GM19324 (cell line): ENCODE results near the gene INF2.

Source experiments
- ATAC-seq: cut with Tn5 transposase; IDR thresholded peaks from one replicate; pipeline ENCODE4 v1.9.1; 2021; ENCODE audit warnings: mild to moderate bottlenecking, moderate library complexity; ENCODE audit not compliant: unreplicated experiment, low FRiP score

INF2 gene

DNA sequence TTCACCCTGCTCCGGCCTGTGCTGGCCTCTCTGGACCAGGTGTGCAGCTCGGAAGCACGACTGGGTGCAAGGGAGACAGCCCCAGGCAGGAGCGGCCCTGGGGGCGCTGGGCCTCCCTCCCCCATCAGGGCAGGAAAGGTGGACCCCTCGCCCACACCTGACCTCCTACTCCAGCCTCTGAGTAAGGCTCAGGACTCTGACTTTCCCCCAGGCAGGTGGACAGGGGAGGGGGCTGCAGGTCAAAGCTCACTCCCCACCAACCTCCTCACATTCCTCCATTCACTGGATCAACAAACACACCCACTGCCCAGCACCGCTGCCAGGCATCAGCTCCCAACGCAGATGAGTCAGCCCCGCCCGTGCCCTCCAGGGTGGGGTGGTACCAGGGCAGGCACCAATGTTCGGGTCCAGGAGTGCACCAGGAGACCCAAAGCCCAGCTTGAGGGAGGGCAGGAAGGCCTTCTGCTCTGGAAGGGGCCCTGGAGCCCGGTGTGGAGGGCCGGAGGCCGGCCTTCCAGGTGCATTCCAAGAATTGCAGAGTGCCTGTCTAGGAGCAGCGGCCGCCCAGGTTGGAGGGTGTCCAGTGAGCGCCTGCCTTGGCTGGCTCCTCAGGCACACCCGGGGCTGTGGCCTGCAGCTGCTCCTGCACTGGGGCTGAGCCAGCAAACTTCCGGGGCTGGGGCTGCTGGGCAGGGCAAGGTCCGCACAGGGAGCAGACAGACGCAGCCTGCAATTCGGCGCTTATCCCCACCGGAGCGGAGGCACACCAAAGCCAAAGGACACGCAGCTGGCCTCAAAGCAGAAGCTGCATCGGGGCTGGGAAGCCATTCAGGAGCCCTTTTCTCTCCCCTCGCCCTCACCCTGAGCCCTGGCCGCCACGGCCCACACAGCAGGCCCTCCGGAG lies 1.6 kb upstream of the INF2 start:
- ATAC-seq, result no peak

DNA sequence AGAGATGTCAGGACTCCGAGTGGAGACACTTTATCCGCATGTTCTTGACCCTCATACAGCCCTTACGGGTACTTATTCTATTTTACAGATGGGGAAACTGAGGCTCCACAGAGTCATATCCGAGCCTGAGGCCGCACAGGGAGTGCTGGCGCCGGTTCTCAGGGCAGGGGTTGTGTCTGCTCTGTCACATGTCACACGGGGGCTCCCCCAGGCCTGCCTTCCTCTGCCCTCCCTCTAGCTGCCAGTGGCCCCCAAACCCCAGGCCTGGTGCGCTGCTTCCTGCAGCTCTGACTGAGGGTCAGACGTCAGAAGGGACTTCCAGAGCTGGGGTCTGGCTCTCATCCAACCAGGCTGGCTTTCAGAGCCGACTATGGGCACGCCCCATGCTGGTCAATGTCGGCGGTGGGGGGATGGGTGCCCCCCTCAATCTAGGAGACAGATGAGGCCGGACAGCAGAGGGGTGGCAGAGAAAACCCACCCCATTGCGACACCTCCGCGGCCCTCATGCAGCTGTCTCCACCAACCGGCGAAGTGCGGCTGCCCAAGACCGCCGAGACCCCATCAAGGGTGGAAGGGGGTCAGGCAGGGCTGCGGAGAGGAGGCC lies 811 bp upstream of the INF2 start:
- no peak for ATAC-seq

DNA sequence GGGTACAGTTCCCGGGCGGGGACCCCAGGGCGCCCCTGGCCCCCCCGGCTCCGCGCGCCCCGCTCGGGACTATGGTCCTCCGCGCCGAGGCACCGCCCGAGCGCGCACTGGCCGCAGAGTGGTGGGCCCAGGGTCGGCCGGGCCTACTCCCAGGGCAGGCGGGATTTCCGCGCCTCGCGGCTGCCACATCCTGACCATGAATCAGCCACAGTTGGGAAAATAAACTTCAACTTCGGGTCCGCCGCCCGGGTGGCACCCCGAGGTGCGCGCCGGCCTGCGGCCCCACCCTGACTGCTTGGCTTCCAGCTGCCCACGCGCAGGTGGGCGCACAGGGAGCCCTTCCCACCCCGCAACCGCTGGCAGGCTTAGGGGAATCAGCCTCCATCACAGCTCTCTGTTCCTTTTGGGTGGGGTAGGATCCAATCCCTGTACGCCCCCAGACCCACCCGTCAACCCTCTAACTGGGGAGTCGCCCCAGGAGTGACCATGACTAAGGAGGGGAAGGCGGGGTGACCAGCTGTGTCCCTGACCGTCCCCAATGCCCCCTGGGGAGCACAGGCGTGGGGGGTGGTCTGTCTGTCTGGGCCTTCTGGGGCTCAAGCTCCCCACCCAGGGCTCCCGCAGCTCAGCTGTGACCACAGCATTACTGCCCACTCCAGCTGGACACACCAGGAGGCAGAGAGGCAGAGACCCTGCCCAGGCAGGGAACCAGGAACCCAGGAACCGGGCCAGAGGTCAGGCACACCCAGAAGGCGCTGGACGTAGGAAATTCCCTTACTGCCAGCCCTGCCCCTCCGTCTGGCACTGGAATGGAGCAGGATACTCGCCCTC lies 678 bp downstream of the INF2 start:
- ATAC-seq, result no peak

DNA sequence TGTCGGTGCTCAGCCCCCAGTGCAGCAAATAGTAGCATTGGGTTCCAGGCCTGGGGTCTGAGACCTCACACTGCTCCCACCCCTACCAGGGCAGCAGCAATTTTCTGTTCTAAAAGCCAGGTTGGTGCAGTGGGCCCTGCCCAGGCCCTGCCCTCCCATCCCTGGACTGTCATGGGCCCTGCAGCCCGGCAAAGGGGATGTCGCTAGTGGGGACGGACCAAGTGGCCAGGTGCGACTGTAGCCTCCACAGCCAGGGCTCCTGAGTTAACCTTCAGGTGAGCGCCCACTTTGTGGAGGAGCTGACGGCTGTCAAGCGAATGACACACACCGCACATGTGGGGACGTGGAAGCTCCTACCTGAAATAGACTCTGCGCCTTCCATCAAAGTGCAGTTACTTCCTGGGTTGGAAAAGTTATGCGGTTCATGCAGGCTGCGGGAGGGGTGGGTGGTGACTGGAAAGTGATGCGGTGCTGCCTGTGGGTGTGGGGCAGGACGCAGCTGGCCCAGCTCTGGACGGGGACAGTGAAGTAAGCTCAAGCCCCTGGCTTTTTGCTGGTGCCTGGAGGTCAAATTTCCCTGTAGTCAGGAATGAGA lies 1.5 kb downstream of the INF2 start:
- no peak for ATAC-seq

DNA sequence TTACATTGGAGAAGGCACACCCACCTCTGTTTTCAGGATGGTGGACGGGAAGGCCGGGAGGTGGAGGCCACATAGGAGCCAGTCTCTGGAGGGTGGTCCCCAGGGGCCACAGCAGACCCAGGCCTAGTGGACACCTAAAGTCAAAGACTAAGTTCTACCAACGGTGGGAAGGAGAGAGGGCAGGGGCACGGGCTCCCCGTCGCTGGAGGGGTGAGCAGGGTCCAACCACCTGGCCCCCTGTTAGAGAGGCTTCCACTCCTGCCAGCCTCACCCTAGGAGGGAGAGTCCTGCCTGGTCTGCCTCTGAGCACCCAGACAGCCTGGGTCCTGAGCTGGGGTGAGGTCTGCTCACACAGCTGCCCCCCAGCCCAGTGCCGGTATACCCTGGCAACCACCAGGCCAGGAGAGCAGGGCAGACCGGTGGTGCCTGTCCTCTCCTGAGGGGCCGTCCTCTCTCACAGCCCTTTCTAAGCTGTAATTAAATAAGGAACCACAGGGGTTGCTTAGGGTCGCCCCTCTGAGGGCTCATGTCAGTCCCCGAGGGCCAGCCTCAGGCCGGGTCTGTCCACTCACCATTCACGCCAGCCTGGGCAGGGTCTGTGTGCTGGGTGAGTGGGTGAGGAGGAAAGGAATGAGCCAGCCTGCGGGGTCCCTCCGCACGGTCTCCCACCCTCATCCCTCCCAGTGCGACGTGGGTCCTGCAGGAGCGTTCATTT lies 2.3 kb downstream of the INF2 start:
- no peak for ATAC-seq

DNA sequence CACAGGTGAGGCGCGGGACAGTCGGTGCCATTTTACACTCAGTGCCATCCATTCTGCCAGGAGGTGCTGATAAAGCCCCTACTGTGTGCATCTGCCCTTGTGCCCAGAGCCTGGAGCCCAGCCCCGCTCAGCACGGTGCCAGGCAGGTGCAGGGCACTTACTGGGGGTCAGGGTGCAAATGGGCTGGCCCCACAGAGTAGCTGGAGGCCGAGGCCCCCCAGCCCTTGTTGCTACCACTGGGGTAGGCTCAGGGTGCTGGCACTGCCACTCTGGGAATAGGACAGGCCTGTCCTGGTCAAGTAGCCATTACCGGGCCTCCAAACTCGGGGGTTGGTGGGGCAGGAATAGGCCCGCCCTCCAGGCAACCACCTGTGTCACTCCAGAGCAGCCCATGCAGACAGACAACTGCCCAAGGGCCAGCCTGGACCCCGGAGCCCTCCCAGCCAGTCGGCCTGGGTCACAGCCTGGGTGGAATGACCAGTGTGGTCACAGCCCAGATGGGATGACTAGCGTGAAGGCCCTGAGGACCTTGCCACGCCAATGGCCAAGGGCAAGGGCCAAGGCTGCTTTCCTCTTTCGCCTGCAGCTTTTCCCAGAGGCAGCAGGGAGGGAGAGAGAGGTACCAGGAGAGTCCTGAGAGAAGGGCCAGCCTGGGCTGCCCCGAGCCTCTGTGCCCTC lies 3.0 kb downstream of the INF2 start:
- ATAC-seq, result no peak

DNA sequence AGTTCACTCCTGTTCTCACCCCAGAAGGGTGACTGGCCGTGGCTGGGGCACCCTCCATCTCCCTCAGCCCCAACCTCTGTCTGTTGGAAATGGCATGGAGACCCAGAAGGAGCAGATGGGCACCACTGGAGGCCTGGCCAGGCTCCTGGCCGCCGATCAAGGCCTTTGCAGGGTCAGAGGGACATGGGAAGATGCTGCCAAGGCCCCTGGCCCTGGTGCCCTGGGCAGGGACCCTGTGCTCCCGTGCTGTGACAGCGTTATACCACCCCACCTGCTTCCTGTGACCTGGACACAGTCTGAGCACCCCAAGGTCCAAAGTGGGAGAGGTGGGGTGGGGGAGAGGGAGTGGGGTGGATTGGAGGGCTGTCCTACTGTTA lies 3.5 kb downstream of the INF2 start:
- ATAC-seq, result no peak

DNA sequence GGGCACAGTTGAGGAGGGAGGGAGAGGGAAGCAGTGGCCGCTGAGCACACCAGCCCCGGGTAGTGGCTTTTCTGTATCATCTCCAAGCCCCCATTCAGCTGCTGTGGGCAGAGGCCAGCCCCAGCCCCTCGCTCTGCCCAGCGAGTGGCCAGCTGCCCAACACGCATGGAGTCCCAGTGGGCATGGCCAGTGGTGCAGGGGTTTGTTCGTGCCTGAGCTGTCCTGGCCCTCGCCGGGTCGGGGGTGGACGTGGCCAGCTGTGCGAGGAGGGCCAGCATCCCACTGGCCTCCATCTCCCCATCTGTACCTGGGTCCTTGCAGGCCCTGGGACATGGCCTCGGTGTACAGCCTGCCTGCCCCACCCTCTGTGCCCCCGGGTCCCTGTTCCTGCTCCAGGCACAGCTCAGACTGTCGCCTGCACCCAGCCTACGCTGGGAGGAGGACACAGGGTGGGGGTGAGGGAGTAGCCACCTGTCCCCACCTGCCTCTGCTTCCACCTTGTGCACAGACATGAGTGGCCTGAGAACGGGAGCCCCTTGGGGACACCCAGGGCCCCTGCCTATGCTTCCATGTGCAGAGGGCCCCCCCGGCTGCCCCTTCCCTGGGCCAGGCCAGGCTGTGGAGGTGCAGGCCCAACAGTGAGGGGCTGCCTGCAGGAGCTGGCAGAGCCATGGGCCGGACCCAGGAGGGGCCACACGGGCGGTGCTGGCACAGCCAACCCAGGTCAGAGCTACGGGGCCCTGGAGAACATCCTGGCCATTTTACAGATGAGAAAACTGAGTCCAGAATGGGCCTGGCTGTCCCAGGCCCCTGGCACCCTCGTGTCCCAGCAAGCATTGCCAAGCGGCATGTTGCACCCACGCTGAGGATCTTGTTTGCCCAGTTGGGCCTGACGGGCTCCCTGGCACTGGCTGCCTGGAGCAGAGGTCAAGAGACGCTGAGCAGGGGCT lies 4.3 kb downstream of the INF2 start:
- ATAC-seq, result no peak

DNA sequence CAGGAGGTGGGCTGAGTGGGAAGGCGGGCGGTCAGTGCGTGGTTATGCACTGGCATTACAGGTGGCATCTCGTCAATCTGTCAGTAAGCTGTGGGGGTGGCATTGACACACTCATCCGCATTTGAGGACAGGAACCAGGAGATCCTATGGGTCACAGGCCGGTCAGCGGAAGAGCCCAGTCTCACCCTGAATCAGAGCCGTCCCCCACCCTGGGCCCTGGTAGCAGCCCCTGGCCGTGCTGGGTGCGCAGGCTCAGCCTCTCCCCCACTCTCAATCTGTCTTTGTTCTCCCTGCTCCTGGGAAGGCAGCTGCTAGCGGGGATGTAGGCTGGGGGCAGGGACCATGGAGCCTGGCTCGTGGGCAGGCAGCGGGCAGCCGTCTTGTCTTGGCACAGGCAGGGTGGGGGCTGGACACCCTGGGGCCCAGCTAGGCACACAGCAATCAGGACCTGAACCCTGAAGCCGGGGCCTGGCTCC lies 5.1 kb downstream of the INF2 start:
- ATAC-seq, result no peak

DNA sequence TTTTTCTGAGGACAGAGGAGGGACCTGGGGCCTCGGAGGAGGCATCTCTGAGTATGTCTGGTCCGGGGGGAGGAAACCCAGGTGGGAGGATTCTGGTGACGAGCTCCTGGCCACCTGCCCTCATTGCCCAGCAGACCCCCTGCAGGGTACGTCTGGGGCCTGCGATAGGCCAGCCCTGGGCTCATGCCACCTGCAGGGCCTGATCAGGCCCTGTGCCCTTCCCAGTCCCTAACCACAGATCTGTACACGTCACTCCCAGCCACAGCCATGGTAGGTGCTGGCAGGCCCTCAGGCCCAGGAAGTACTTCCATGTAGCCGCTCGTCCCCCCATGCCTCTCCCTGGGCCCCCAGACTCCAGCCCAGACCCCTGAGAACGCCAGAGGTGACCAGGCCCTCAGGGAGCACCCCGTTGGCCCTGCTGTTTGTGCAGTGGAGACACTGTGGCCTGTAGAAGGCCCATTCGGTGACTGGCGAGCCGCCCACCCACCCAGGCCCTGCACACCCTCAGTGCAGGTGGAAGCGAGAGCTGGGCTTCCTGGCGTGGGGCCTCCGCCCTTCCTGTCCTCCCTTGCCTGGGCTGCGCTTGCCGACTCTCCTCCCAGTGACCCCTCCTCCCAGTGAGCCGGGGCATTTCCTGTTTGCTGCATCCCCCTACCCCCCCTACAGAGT lies 5.7 kb downstream of the INF2 start:
- ATAC-seq, result no peak

DNA sequence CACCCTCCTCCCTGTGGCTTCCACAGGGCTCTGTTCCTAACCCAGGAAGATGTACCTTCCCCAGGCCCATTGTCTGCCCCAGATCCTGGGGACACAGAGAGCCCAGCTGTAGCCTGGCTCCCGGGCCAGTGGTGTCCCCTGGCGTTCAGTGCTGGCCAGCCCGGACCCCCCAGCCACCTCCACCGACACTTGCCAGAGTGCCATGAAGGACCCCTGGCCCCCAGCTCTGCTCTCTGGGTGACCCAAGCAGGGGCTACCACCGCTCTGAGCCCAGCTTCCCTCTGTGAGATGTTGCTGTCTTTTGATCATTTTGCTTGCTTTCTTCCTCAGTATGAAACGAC lies 6.2 kb downstream of the INF2 start:
- ATAC-seq, result no peak

DNA sequence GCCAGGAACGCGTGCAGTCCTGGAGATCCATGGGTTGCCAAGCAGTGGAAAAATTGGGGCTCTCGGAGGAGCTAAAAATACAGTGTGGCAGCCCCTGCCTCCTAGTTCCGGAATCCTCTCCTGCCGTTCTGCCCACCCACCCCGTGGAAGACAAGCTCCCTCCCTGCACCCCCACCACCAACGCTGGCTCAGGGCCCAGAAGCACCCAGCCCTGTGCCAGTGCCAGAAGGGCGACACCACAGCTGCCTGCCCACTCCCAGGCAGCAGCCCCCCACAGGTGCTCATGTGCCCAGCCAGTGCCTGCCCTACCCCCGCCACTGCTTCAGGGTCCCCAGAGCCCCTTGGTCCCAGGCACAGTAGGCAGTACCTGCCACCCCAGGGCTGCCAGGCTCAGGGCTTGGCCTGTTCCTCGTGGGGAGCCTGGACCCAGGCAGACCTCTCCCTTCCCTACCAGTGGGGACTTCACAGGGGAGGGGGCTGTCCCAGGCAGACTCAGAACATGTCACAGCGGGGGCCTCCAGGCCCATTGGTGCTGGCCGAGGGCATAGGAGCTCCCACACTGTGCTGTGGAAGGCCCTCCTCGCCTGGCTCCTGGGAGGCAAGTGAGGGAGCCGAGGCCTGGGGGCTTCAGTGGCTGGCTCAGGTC lies 7.4 kb downstream of the INF2 start:
- ATAC-seq, result no peak

DNA sequence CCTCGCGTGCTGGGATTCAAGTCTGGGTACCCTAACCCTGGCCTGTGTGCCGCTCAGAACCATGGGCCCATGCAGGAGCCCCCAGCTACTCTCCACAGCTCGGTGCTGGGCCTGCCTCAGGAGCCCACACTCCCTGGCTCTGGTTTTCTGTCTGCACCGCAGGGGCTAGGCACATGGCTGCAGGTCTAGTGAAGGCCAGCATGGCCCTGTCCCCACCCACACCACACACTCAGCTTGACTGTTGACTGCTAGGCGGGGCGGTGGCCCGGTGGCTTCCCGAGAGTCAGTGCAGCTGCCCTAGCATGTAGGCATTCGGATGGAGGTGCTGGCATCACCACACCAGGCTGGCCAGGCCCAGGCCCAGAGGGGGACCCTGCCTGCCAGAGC lies 7.9 kb downstream of the INF2 start:
- ATAC-seq, result no peak

DNA sequence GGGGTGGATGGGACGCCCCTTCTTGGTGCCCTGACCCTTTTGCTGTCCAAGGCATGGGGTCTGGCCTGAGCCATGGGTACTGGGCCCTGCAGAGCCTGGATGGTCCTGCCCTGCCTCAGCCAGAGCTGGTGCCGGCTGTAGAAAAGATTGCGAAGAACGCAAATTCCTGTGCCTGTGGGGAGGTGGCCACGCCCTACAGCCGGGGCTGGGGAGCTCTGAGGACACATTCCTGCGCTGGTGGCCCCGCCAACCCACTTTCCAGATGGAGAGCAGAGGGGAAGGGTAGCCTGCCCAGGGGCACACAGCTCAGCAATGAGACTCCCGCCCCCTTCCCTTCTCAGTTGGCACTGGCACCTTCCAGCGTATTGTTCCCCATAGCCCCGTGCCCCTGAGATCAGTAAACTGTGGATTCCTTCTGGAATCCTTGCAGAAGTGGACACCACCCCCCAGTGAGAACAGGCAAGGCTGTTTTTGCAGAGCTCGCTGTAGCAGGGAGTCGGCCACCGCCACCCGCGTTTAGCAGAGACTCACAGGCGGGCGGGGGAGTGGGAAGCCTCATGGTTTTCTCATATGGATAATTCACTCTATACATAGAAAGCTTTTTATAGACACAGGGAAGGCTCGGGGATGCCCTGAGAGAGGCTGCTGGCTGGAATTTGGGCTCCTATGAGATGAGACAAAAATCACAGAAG lies 8.6 kb downstream of the INF2 start:
- no peak for ATAC-seq

DNA sequence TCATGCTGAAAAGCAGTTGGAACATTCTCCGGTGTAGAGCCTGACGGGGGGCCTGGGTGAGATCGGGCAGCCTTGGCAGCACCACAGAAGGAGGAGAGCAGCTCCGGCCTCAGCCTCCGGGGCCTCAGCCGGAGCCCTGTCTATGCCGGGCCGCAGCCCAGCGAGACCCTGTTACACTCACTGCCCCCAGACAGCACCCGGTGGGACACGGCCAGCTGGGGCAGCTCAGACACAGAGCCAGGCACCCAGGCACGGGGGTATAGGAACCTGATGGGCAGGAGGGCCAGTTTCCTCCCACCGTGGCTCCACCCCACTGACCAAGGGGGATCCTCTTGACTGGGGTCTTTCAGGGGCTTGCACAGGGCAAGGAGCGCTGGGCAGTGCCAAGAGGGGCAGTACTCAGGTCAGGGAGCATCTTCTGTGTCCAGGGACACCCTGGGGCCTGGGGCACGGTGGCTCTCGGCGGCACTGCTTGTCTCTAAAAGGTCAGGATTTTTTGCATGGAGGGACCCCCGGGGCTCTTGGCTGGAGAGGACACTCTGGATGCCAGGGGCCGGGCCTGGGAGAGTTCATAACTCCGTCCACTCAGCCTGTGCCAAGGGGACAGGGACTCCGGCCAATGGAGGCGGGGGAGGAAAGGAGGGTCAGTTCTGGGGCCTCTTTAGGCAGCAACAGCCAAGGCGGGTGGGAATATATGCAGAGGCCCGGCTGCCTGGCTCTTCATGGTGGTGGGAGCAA lies 9.4 kb downstream of the INF2 start:
- no peak for ATAC-seq

DNA sequence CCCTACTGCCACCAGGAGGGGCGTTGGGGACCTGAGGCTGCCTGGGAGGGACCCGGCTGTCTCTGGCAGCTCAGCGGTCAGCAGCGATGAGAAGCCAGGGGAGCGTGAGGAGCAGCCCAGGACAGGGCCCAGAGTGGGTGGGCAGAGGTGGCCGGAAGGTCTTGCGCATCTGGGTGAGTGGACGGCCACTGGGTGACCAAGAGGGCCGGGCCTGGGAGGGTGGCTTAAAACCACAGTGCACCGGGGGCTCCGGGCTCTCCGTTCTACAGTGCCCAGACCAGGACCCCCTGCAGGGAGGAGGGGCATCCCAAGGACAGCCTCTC lies 10.0 kb downstream of the INF2 start:
- ATAC-seq, result no peak

DNA sequence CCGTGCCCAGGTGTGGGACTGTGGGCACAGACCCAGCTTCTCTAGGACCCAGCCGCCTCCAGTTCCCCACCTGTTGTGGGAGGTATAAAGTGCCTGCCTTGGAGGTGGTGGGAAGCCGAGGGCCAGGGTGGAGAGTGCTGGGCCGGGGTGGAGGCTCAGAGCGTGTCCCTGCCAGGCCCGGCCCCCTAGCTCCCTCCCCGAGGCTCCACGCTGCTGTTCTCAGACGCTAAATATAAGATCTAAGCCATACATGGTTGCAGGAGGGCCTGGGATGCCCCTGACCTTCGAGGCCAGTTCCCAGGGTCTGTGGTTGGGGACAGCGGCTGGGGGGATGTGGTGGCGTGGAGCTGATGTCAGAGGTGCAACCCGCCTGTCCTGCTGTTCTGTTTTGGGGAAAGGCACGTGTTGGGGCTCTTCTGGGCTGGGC lies 10.8 kb downstream of the INF2 start:
- no peak for ATAC-seq
